Suprapubic skin (tissue), 4 donors: ENCODE data around the gene CAPRIN2. TPM values are rescaled to one million over a fixed set of nuclear protein-coding genes. Genes with fewer than 3 reads are reported as not detected.

Source experiments
- DNase-seq, 2 donors: peaks; one replicate each; pipeline ENCODE4 v3.0.0-alpha.2; 2019; ENCODE audit warnings: low spot score in 2 of 2
- H3K27ac ChIP-seq: fragments of 200-600 bp; sonication (generic); one replicate; pipeline ENCODE4 v1.5.1; 2019
- H3K27me3 ChIP-seq: fragments of 200-600 bp; sonication (generic); one replicate; pipeline ENCODE4 v1.5.1; 2019
- H3K36me3 ChIP-seq: fragments of 200-600 bp; sonication (generic); one replicate; pipeline ENCODE4 v1.5.1; 2019
- H3K4me1 ChIP-seq: fragments of 200-600 bp; sonication (generic); one replicate; pipeline ENCODE4 v1.5.1; 2019
- H3K4me3 ChIP-seq: fragments of 200-600 bp; sonication (generic); one replicate; pipeline ENCODE4 v1.5.1; 2019; ENCODE audit warnings: mild to moderate bottlenecking
- H3K9me3 ChIP-seq: fragments of 200-600 bp; sonication (generic); one replicate; pipeline ENCODE4 v1.5.1; 2019
- CTCF ChIP-seq, 2 donors: fragments of 200-600 bp in 1 of 2; fragments of 450-650 bp in 1 of 2; sonication (generic) in 1 of 2; IDR thresholded peaks; one replicate each; pipeline ENCODE4 v1.5.1; 2016 to 2019; ENCODE audit warnings: antibody characterized with exemption in 2 of 2, mild to moderate bottlenecking in 1 of 2, moderate library complexity in 1 of 2
- EP300 ChIP-seq: sonication (generic); formaldehyde crosslinking; IDR thresholded peaks from one replicate; pipeline ENCODE4 v1.6.1; 2017; ENCODE audit warnings: antibody characterized with exemption
- POLR2A ChIP-seq, 2 donors: fragments of 450-650 bp; IDR thresholded peaks; one replicate each; pipeline ENCODE4 v1.6.1; 2017; ENCODE audit warnings: antibody characterized with exemption in 2 of 2, mild to moderate bottlenecking in 2 of 2, moderate library complexity in 2 of 2
- POLR2AphosphoS5 ChIP-seq, 3 donors: sonication (generic); formaldehyde crosslinking; IDR thresholded peaks; one replicate each; pipeline ENCODE4 v1.6.1; 2017; ENCODE audit warnings: antibody characterized with exemption in 3 of 3
- WGBS: methylation state at CpG from one replicate; pipeline ENCODE4 v1.1.5; 2018; 5-methylcytosine and 5-hydroxymethylcytosine counted together
- total RNA-seq, 4 donors: library from RNA; depleted of rRNA; stranded (reverse); fragments of >200 nt; gene quantifications; one replicate each; pipeline ENCODE4 v1.1.0, GENCODE V29; 2016

The CAPRIN2 gene
- total RNA-seq, 4 donors from 2014 or later = 16.8 to 56.8 (median 17.8) TPM

DNA sequence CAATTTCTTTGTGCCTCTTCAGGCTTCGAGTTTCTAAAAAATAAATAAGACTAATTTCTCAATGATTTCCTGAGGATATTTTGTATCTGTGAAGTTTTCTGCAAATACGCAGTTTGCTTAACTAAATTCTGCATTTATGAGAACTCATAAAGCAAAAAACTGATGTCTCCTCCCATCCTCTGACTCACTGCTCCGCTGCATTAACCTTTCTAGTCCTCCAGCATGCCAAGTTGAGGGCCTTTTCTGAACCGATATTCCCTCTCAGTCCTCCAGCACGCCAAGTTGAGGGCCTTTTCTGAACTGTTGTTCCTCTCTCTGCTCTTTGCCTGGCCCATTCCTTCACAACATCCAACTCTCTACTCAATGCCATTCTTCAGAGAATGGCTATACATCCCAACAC lies 62.3 kb downstream of the CAPRIN2 start:
- Histone ChIP-seq H3K36me3 (no peaks in the 10 kb centered on the region), H3K4me3 (no peak overlapping the region), H3K27ac (no peak overlapping the region), H3K9me3 (no peaks in the 10 kb centered on the region), H3K27me3 (no peaks in the 10 kb centered on the region), H3K4me1 (peaks cover 40% of the 10 kb centered on the region)
- no peak for DNase-seq
- WGBS = 39% methylated on average over 5 of the region's 5 CpGs
- TF ChIP-seq EP300 (no peak), POLR2A (IDR thresholded peaks at IDR 0.05) (no peak), CTCF (IDR thresholded peaks at IDR 0.05) (no peak), POLR2AphosphoS5 (IDR thresholded peaks at IDR 0.05) (no peak)

DNA sequence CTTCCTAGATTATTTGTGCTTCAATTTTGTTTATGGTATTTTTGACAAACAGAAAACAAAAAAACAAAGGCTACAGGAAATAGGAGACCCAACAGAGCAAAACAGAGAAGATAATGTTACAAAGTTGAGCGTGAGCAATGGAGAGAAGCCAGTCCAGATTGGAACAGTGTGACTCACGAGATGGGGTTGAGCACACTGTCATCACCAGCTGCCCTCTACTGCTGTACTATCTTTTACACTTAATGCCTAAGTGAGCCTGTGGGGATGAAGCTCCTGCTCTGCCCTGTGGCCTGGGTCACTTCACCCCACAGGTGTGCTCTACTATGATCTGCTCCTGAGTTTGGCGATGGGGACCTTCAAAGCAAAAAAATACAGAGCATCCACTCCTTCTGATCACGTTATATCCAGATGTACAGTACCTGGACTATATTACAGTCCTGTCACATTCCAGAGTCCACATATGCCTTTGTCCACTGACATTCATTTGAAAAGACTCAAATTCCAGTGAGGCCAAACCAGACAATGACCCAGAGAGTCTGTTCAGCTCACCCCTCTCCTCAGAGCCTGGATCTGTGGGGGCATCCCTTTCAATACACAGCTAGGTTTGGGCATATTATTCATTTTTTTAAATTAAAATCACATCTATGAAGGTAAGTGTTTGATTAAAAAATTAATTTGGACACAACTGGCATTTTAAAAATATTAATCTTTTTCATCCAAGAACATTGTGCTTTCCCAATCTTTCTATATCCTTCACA lies 63.5 kb downstream of the CAPRIN2 start:
- WGBS = 51% methylated on average over 4 of the region's 4 CpGs
- no peaks in the 10 kb centered on the region for H3K27me3 ChIP-seq

GRCh38 chr12:30687265-30687986 lies 67.3 kb downstream of the CAPRIN2 start:
- Histone ChIP-seq H3K36me3 (peaks cover 13% of the 10 kb centered on the region), H3K27me3 (no peaks in the 10 kb centered on the region), H3K27ac (no peak overlapping the region), H3K9me3 (no peaks in the 10 kb centered on the region), H3K4me3 (no peak overlapping the region), H3K4me1 (peaks cover 10% of the 10 kb centered on the region)
- no peak for TF ChIP-seq CTCF (IDR thresholded peaks at IDR 0.05)
- no peak for TF ChIP-seq POLR2AphosphoS5 (IDR thresholded peaks at IDR 0.05)
- TF ChIP-seq POLR2A (IDR thresholded peaks at IDR 0.05) = no peak
- TF ChIP-seq EP300 = no peak
- 93% methylated on average over 2 of the region's 2 CpGs for WGBS
- no peak for DNase-seq

More for the DNA sequence above, 63.5 kb downstream of the CAPRIN2 start:
- Histone ChIP-seq H3K36me3 (no peaks in the 10 kb centered on the region), H3K4me3 (no peak overlapping the region), H3K4me1 (peaks cover 37% of the 10 kb centered on the region), H3K9me3 (no peaks in the 10 kb centered on the region), H3K27ac (no peak overlapping the region)
- TF ChIP-seq POLR2AphosphoS5 (IDR thresholded peaks at IDR 0.05) (no peak), EP300 (no peak), POLR2A (IDR thresholded peaks at IDR 0.05) (no peak), CTCF (IDR thresholded peaks at IDR 0.05) (no peak)
- no peak for DNase-seq

- TF ChIP-seq CTCF (IDR thresholded peaks at IDR 0.05) = no peak
- TF ChIP-seq POLR2A (IDR thresholded peaks at IDR 0.05) = no peak
- TF ChIP-seq EP300 = no peak
- no peak for TF ChIP-seq POLR2AphosphoS5 (IDR thresholded peaks at IDR 0.05)
Observed at GRCh38 chr12:30679241-30679640, 75.5 kb downstream of the CAPRIN2 start.

GRCh38 chr12:30678221-30678620 lies 76.5 kb downstream of the CAPRIN2 start:
- 93% methylated on average over 1 of the region's 1 CpG for WGBS

More at GRCh38 chr12:30679241-30679640, 75.5 kb downstream of the CAPRIN2 start:
- Histone ChIP-seq H3K27ac (no peak overlapping the region), H3K4me3 (no peak overlapping the region), H3K27me3 (no peaks in the 10 kb centered on the region), H3K36me3 (peaks cover 58% of the 10 kb centered on the region), H3K4me1 (no peaks in the 10 kb centered on the region), H3K9me3 (no peaks in the 10 kb centered on the region)
- WGBS = 83% methylated on average over 1 of the region's 1 CpG
- DNase-seq = no peak

More at GRCh38 chr12:30678221-30678620, 76.5 kb downstream of the CAPRIN2 start:
- Histone ChIP-seq H3K9me3 (no peaks in the 10 kb centered on the region), H3K4me1 (no peaks in the 10 kb centered on the region), H3K4me3 (no peak overlapping the region), H3K36me3 (peaks cover 61% of the 10 kb centered on the region), H3K27ac (no peak overlapping the region), H3K27me3 (no peaks in the 10 kb centered on the region)
- TF ChIP-seq EP300 (no peak), POLR2A (IDR thresholded peaks at IDR 0.05) (no peak), POLR2AphosphoS5 (IDR thresholded peaks at IDR 0.05) (no peak), CTCF (IDR thresholded peaks at IDR 0.05) (no peak)
- no peak for DNase-seq
